GM12801 (cell line): ENCODE data around the gene SCN5A.

Source experiments
- TF ChIP-seq, protein P1 (sequence below): IDR thresholded peaks from one replicate; pipeline ENCODE4 v1.5.1; 2011; ENCODE audit warnings: control low read depth; ENCODE audit not compliant: insufficient read length; ENCODE audit errors: extremely low read depth

SCN5A gene

GRCh38 chr3:38614091-38614490 is 35.4 kb downstream of the SCN5A start:
- TF ChIP-seq, protein P1, sequence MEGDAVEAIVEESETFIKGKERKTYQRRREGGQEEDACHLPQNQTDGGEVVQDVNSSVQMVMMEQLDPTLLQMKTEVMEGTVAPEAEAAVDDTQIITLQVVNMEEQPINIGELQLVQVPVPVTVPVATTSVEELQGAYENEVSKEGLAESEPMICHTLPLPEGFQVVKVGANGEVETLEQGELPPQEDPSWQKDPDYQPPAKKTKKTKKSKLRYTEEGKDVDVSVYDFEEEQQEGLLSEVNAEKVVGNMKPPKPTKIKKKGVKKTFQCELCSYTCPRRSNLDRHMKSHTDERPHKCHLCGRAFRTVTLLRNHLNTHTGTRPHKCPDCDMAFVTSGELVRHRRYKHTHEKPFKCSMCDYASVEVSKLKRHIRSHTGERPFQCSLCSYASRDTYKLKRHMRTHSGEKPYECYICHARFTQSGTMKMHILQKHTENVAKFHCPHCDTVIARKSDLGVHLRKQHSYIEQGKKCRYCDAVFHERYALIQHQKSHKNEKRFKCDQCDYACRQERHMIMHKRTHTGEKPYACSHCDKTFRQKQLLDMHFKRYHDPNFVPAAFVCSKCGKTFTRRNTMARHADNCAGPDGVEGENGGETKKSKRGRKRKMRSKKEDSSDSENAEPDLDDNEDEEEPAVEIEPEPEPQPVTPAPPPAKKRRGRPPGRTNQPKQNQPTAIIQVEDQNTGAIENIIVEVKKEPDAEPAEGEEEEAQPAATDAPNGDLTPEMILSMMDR = no peak

DNA sequence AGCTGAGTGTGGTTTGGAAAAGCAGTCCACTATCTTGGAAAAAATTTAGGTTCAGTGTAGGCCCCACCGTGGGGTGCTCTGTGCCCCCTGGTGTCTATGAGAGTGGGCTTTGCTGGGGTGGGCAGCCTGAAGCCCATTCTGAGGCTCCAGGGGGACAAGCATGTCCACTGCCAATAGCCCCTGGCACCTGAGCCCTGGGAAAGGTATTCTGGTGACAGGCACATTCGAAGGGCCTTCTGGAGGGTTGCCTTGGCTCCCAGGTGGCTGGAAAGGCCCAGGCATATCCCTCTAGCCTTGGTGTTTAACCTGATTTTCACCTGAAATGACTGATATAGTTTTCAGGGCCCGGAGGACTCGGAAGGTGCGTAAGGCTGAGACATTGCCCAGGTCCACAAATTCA is 36.1 kb downstream of the SCN5A start:
- TF ChIP-seq, protein P1 = no peak

- TF ChIP-seq, protein P1 = no peak
These were observed 37.6 kb downstream of the SCN5A start for GRCh38 chr3:38611866-38612265.

DNA sequence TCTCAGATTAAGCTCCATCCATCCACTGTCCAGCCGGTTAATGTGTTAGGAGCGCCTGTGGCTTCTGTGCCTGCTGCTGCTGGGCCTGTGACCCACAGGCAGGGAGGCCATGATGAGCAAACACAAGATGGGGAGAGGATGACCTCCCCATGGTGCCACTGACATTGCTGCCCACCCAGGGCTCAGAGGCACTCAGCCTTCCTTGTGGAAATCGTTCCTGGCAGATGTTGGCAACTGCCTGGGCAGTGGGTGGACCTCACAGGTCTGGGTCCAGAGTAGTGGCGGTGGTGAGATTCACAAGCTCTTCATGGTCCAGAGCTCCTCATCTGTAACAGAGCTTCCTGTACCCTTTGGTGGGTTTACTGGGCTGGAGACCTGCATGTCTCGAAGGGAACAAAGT is 38.6 kb downstream of the SCN5A start:
- TF ChIP-seq, protein P1 = no peak

GRCh38 chr3:38610436-38610835 is 39.1 kb downstream of the SCN5A start:
- TF ChIP-seq, protein P1 = no peak

DNA sequence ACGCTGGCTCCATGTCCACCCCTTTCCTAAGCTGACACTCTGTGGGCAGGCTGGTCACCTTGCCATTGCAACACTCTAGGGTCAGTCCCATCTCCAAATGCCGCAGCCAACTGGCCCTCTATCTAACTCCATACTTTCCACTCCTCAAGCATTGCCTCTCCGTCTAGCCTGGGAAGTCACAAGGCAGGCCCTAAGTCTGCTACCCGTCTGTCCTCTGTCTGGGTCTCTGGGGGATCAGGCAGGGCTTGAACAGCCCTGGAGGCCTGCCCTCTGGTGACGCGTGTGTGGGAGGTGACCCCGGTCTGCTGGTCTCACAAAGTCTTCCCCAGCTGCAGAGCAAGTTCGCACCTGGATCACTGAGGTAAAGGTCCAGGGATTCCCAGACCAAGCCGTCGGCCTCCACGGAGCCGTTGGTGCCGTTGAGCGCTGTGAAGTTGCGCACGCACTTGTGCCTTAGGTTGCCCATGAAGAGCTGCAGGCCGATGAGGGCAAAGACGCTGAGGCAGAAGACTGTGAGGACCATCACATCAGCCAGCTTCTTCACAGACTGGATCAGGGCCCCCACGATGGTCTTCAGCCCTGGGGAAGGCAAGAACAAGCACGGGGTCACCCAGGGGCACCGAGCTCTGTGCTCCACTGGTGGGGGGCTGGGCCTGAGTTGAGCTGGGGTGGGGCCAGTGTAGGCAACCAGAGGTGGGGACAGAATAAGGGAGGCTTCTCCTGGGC is 39.9 kb downstream of the SCN5A start:
- TF ChIP-seq, protein P1 = no peak

DNA sequence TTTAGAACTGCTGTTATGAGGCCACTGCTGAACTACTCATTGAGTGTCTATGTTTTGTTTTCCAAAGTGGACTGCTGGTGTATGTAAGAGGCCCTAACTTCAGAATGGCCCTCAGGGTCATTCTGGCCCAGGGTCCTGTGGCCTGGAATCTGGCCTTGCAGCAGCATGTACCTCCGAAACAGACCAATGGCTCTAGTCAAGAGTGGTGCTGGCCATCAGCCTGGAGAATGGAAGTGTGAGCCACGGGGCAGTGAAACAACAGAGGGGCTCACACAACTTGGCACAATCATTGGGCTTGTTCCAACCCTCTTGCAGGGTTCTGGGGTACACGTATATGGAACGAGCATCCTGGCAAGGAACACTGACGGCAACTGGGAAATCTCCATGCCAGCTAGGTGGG is 40.5 kb downstream of the SCN5A start:
- TF ChIP-seq, protein P1 = no peak
